Activated CD4-positive, alpha-beta T cell treated with anti-CD3 and anti-CD28 coated beads for 48 hours (primary cell): ENCODE data around the gene FRY.

Experiments used
- DNase-seq: peaks from one replicate; pipeline ENCODE4 v3.0.0-alpha.2; 2020

The FRY gene

DNA sequence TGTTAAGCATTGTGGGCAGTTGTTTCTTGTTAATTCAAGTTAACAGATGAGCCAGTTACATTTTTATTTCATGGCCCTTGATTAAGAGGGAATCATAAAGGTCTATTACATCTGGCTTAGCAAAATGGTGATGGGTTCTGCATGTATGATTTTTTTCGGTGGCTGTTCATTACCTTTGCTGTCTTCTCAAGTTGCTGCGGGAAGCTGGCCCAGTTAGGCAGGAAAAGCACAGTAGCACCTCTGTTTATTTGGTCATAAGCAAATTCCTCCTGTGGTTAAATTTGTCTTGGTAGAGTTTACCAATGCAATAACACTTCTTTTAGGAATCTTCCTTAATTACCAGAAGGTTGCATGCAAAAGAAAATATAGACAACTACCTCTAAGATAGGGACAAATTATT is 104.5 kb downstream of the FRY start:
- DNase-seq: no peak

DNA sequence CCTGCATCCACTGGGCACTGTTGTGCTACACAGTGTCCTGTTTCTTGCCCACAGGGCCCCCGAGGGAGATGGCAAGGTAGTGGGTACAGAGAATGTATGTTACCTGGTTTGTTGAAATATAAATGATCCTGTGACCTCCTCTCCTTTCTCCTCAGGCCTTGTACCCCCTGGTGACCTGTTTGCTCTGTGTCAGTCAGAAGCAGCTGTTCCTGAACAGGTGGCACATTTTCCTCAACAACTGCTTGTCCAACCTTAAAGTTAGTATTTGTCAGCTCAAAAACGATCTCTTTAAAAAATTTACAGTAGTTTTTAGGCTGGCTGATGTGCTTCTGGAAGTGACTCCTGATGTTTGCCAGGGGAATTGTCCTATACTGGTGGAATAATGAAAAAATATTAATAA is 105.1 kb downstream of the FRY start:
- no peak for DNase-seq

DNA sequence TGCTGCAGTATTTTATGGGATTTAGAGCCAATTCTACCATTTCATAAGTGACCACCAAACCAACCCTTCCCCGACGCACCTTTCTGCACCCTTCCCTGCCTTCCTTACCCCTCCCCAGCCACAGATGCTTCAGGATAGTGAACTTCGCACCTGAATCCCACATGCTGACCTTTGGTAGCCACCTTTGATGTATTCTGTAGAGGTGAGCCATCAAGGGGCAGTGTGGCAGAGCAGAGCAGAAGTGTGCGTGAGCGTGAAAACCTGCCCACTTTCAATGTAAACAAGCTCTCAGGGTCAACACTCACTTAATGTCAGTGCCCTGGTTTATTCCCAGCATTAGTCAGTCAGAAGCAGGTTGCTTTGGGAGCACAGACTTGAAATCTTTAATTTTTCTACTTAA is 107.7 kb downstream of the FRY start:
- no peak for DNase-seq

DNA sequence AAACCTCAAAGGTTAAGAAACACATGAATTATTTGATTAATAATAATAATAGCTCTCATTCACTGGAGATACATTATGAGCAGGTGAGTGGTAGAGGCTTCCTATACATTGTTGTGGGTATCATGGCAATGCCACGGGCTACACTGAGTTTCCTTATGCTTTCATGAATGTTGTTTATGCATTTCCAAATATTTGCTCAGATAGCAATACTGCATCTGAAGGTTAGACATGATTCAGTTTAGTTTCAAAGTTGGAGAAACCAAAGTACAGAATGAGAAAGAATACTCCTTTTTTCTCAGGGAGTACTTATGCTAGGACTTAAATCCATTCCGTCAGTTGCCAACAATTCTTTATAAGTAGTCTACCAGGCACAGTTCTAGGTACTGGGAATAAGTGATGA is 108.5 kb downstream of the FRY start:
- no peak for DNase-seq

DNA sequence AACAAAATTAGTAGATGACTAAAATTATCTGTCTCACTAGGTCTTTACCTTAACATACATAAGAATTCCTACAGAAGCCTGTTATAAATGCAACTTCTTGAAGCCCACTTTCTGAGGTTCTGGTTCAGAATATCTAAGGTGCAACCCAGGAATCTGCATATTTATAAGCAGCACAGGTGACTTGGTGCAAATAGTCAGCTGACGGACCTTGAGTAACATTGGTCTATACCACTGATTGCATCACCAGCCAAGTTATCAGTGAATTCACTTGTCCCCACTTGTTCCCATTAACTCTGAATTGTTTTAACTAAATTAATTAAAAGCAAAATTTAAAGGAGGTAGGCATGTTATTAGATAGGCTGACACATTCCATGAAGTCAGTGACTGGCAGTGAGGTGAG is 109.9 kb downstream of the FRY start:
- no peak for DNase-seq

DNA sequence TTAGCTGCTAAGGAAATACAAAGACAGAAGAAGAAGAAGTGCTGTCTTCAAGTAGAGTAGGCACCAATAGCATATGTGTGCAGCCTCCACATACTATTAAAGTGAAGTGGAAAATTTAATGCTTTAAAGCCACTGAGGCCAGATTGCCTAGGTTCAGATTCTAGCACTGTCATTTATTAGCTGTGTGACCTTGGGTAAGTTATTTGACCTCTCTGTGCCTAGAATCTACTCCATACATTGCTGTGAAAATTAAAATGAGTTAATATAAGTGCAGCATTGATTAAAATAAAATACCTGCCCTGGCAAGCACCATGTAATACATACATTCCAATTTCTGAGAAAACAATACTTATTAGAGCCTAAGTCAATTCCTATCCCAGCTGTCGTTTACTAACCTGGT is 110.5 kb downstream of the FRY start:
- DNase-seq: no peak

DNA sequence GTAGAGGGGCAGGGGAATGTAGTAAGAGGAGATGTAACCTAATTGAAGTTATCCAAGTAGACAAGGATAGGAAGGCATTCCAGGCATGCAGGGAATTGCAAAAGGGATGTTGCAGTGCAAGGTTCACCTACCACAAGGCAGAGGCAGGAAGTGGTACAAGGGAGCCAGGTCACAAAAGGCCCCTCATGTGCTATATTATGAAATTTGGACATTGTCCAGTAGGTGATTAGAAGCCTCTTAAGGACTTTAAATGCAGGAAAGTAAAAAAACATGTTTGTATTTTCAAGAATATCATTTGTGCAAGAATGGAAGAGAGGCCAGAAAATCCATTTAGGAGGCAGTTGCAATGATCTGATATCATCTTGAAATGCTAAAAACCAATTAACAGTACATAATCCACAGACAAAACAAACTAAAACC is 111.4 kb downstream of the FRY start:
- no peak for DNase-seq

DNA sequence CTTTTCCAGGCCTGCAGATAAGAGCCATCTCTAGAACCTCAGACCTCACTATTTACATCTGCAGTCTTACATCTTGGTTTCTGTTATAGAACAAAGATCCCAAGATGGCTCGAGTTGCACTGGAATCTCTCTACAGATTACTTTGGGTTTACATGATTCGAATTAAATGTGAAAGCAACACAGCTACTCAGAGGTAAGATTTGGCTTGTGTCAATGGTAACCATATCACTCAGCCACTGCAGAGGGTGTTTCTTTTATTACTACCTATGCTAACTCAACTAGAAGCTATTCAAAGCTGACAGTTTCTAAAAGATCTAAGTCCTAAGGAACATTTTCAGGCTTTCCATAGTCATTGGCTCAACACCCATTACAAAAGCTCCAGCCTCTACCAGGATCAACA is 115.6 kb downstream of the FRY start:
- DNase-seq: no peak

DNA sequence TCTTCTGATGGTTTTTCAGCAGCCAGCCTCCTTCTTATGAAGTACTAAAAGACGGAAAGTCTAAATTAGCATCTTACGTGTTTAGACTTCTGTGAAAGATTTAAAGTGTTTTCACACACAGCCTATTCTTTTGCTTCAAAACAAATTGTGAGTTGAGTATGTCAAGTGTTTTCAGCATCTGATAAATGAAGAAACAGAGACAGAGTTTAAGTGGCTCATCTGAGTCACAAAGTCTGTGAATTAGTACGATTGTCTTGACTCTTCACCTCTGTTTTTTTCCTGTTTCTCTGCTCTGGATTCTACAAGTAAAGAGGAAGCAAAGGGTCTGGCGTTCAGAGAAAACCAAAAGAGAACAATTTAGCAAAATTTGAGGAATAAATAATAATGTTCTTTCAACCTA is 116.4 kb downstream of the FRY start:
- DNase-seq: no peak

DNA sequence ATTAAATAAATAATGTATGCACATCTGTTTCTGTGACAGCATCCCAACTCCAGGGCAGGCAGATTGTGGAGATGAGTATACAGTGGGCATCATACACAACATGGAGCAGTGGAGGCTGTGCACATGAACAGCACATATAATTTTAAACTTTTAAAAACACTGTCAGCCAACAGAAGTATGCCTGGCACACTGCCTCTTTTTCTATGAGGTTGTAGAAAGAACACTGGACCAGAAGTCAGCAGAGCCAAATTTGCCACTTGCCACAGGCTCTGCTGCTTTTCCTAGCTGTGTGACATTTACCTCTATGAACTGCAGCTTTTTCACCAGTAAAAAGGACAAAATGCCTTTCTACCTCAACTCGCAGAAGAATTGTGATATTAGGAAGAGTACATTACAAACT is 118.7 kb downstream of the FRY start:
- no peak for DNase-seq

DNA sequence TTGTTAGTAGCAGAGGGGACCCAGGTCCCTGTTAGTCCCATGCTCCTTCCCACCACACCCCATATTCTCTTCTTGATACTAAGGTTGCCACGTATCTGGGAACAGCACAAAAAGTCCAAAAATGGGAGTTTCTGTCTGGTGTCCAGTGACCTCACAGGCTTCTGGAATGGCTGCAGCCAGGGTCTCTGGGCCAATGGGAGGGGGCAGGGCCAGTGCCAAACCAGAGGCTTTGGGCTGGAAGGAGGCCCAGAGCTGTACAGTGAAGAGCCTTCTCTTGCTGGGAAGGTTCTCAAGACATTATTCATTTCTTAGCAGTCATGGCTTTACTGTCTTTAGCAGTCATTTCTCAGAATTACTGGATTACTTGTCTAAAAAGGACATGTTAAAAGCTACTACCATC is 119.2 kb downstream of the FRY start:
- no peak for DNase-seq

DNA sequence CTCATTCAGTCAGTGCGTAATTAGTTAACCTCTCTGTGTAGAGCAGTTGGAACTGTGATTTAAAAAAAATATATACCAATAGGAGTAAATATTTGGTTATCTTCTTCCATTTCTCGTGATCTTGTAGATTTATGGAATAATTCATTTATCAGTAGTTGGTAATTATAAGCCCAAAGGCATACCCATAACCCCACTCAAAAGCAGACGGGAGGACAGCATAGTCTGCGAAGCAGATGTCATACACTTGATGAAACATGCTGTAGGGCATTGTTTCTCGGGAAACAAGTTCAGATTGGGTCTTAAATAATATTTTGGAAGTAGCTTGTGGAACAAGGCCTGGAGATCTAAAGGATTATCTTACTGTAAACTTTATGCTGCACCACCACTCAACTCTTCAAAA is 119.7 kb downstream of the FRY start:
- no peak for DNase-seq

DNA sequence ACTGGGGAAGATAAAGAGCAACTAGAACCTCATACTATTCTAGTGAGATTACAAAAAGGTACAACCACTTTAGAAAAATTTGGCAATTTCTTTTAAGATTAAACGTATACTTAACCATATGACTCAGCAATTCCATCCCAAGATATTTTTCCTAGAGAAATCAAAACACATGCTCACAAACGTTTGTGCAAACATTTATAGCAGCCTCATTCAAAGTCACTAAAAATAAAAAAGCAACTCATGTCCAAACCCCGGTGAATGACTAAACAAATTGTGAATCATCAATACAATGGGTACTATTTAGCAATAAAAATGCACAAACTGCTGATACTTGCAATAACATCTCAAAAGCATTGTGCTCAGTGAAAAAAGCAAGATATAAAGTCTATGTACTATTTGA is 121.5 kb downstream of the FRY start:
- no peak for DNase-seq

DNA sequence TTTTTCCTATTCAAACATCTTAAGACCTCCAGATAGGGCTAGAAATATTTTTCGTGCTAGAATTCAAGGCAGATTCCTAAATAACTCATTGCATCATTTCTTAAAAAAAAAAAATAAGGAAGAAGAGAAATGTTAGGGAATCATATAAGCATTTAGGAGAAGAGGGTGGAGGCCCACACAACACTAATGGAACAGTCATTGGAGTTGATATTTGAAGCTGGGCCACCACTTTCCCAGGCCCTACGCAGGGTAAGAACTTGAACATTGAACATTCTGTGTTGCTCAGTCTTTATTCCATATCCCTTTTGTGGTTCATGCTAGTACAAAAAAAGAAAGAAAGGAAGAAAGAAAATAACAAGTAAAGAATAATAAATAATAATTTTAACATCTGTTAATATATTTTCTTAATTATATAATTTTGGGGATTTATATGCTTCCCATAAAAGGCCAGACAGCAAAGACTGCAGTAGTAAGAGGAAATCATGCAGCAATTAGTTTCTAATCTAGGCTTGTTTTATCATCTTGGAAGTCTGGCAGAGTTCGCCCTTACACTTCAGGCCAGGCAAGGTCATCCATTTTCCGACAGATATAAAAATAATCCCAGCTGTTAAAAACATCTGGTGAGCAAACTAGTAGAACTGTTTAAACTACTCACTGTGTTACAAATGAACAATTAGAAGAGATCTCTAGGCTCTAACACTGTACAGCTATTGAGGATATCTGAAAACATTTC is 127.7 kb downstream of the FRY start:
- DNase-seq: no peak

DNA sequence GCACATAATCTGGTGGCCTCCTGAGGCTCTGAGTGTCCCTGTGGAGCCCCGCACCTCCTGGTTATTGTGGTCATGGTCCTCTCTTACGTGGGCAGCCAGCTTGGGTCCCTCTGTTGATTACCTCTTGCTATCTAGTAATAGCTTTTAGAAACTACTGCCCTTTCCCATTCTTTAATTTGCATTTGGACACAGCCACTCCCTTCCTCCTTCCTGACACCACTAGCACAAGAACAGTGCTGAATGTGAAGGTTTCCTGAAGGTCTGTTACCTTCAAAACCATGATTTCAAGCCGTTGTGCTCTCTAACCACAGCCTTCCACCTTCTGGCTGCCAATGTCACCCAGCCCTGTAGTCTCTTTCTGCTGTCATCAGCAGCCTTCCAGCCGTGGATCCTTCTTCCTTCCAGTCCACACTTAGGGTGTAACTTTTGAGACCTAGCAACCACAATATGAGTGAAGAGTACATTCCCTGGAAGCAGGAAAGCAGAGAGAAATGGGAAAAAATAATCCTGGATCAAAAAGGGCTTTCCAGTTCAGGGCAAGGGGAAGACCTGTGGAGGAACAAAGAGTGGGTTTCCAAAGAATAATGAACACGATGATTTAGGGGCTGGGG is 130.9 kb downstream of the FRY start:
- DNase-seq: no peak

DNA sequence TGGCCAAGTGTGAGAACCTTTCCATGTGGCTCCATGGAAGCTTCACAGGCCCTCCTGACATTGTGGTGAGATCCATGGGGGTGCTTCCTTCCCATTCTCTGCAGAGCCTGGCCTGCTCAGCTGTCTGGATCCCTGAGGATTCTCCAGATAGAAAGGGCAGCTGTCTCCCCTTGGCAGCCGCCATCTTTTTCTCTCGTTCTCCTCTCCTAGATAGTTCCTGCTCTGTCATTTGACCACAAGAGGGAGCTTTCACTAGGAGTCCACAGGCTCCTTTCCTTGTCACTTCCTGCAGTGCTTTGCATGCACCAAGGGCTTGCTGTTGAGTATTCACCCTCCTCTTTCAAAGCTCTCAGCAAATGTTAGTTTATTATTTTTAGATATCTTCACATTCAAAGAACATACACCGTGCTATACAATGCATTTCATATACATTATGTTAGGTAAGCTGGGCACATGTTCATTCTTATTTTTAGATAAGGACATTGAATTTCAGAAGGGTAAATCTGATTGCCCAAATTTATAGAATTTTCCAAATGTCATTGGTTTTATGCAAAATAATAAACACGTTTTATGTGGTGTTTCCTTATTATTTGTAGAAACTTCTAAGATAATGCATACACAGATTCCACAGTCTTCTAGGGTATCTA is 133.2 kb downstream of the FRY start:
- DNase-seq: peak; percentile 33

DNA sequence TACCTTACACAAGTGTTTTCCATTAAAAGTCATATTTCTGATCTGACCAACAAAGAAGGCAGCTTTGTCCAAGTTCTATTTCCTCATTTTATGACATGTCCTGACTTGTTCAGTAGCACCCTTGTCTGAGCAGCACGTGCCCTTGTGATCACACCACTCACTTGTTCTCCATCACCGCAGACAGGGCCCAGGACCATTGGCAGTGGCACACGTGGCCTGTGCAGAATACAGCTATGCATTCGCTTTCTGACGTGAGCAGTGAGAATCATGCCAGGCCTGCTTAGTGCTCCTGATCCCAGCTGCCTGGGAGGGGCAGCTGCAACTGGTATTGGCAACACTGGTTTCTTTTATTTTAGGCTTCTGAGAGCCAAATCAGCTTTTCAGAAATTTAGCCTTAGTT is 134.2 kb downstream of the FRY start:
- DNase-seq: no peak

DNA sequence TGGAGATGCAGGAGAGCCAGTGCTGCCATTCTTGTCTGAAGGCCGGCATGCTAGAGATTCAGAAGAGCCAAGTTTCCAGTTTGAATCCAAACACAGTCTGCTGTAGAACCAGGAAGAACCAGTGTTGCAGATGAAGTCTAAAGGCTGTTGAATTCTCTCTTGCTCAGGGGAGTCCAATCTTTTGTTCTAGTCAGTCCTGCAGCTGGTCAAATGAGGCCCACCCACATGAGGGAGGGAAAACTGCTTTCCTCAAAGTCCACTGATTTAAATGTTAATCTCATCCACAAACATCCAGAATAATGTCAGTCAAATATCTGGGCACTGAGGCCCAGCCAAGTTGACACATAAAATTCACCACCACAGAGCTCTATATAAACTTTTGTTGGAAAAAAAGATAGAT is 136.6 kb downstream of the FRY start:
- no peak for DNase-seq

DNA sequence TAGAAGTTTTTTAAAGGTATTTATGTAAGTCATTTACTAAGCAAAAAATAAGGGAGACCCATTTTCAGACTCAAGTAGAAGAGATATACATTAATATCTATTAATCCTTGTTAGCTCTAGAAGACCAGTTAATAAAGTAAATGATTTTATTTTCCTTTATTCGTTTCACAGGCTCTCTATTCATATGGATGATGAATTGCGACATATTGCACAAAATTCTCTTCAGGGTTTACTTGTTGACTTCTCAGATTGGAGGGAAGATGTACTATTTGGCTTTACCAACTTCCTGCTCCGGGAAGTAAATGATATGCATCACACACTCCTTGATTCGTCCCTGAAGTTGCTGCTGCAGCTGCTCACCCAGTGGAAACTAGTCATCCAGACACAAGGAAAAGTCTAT is 139.3 kb downstream of the FRY start:
- DNase-seq: no peak

DNA sequence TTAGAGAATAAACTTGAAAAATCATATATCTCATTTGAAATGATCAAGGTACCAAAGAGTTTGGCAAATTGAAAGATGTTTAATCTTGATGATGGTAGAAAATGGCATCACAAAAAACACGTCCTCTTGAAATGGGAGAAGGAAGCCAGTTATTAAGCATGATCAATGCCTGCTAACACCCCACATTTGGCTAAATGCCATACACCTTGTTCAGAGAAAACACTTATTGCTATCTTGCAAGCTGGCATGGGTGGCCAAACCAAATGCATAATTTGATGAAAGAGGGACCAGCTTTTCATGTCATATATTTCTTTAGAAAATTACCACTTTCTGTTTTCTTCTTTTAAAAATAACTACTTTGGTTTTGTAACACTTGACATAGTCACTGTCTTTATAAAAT is 142.3 kb downstream of the FRY start:
- DNase-seq: no peak

DNA sequence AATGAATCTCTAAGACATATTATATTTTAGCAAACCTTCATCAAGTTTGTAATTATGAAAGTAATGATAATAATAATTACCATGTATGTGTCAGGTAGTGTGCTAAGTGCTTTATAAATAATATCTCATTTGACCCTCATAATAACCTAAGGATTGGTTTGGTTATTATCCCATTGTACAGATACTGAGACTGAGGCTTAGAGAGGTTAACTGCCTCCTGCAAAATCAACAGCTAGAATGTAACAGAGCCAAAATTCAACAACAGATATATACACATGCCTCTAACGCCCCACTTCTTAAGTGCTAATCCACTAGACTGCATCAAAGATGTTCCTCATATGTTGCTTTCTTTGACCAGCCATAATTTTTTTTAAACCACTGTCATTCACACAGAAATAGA is 142.8 kb downstream of the FRY start:
- DNase-seq: no peak

DNA sequence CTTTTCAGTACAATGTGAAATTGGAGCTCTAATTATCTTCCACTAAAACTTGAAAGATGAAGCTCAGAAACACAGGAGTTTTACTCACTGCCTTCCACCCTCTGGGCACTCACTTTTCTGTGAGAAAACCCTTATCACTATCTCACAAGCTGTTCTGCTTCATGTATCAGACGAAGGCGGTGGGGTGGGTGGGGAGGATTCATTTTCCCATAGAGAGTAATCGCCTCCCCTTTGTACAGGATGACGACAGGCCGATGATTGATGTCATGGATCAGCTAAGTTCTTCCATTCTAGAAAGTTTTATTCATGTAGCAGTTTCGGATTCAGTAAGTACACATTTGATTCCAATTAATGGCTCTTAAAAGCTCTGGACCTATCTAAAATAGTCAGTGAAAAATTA is 143.7 kb downstream of the FRY start:
- DNase-seq: no peak

DNA sequence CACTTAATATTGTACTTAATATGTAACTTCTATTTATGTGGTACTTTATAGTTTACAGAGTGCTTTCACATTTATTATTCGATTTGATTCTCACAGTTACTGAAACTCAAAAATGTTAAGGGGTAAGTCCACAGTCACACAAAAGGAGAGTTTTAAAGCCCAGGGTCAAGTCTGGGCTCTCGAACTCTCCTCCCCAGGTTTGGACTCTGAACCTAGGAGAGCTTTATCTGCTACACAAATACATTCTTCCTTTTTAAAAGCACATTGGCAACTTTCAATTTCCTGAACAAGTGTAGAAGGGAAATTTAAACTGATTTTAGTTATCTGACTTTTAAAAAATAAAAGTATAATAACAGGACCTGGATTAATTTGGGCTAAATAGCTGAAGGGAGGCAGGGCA is 144.4 kb downstream of the FRY start:
- DNase-seq: no peak

DNA sequence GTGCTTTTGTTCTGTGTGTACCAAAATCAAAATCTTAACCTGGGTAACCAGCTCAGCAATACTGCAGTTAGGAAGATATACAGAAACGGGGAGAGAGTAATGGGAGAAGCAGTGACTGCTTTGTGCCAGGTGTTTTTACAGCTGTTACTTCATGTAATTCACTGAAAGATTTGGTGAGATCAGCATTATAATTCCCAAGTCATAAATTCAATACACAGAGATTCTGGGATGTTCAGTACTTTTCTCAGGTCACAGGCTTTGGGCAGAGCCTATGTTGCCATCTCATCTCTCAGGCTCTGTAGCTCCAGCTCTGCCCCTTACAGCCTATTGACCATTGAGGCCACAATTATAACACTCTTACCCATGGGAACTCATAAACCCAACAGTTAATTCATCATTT is 145.1 kb downstream of the FRY start:
- DNase-seq: no peak

DNA sequence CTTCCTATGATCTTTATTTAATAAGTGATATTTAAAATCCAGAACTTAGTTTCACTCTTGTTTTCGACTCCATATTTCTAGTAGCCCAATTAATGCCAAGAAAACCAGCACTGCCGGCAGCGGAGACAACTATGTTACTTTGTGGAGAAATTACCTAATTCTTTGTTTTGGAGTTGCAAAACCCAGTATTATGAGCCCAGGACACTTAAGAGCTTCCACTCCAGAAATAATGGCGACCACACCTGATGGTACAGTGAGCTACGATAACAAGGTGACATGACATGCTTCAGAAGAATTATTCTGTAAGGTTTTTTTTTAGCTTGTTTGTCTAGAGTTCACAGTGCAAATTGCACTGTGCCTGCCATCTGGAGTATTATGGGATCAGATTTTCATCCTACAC is 147.2 kb downstream of the FRY start:
- DNase-seq: no peak
